ENCODE measurements around the gene NELL1.

GRCh38 chr11:21104641-21105040 is 435.3 kb downstream of the NELL1 start:
- TF ChIP-seq EZH2phosphoT487 (IDR thresholded peaks at IDR 0.05; ENCODE audit: borderline replicate concordance) (no peak), CTCF (conservative IDR thresholded peaks at IDR 0.05; ENCODE audit: low read length) (no peak)
